HL-60 (cell line): ENCODE results near the gene NAGLU.

Experiments
- POLR2AphosphoS5 ChIP-seq: IDR thresholded peaks from 2 replicates; pipeline ENCODE4 v1.6.1; 2012; ENCODE audit warnings: low read depth
- TF ChIP-seq, protein P1 (sequence below): IDR thresholded peaks from one replicate; pipeline ENCODE4 v1.5.1; 2011; ENCODE audit warnings: low read length, control low read depth, inconsistent platforms; ENCODE audit not compliant: insufficient read depth
- TF ChIP-seq, protein P2 (sequence below): IDR thresholded peaks from 2 replicates; pipeline ENCODE4 v1.6.1; 2012; ENCODE audit warnings: low read depth; ENCODE audit not compliant: insufficient replicate concordance

DNA sequence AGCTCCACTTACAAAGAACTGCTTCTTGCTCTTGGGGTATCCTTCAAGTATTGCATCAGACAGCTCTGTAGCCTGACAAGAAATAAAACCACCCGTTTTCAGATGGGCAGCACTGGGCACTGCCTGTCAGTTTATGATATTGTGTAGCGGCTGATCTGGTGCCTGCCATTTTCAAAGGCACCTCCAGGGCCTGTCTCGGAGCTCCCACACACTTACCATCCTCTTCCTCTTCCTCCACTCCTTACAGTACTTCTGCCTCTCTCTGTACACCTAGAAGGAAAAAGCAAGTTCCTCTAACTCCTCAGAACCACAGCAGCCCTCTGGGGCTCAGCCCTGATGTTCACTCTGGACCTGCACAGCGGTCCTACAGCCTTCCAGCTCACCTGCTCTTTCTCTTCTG is 37.1 kb downstream of the NAGLU start:
- no peak for TF ChIP-seq POLR2AphosphoS5
- TF ChIP-seq, protein P1, sequence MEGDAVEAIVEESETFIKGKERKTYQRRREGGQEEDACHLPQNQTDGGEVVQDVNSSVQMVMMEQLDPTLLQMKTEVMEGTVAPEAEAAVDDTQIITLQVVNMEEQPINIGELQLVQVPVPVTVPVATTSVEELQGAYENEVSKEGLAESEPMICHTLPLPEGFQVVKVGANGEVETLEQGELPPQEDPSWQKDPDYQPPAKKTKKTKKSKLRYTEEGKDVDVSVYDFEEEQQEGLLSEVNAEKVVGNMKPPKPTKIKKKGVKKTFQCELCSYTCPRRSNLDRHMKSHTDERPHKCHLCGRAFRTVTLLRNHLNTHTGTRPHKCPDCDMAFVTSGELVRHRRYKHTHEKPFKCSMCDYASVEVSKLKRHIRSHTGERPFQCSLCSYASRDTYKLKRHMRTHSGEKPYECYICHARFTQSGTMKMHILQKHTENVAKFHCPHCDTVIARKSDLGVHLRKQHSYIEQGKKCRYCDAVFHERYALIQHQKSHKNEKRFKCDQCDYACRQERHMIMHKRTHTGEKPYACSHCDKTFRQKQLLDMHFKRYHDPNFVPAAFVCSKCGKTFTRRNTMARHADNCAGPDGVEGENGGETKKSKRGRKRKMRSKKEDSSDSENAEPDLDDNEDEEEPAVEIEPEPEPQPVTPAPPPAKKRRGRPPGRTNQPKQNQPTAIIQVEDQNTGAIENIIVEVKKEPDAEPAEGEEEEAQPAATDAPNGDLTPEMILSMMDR = no peak
- TF ChIP-seq, protein P2, sequence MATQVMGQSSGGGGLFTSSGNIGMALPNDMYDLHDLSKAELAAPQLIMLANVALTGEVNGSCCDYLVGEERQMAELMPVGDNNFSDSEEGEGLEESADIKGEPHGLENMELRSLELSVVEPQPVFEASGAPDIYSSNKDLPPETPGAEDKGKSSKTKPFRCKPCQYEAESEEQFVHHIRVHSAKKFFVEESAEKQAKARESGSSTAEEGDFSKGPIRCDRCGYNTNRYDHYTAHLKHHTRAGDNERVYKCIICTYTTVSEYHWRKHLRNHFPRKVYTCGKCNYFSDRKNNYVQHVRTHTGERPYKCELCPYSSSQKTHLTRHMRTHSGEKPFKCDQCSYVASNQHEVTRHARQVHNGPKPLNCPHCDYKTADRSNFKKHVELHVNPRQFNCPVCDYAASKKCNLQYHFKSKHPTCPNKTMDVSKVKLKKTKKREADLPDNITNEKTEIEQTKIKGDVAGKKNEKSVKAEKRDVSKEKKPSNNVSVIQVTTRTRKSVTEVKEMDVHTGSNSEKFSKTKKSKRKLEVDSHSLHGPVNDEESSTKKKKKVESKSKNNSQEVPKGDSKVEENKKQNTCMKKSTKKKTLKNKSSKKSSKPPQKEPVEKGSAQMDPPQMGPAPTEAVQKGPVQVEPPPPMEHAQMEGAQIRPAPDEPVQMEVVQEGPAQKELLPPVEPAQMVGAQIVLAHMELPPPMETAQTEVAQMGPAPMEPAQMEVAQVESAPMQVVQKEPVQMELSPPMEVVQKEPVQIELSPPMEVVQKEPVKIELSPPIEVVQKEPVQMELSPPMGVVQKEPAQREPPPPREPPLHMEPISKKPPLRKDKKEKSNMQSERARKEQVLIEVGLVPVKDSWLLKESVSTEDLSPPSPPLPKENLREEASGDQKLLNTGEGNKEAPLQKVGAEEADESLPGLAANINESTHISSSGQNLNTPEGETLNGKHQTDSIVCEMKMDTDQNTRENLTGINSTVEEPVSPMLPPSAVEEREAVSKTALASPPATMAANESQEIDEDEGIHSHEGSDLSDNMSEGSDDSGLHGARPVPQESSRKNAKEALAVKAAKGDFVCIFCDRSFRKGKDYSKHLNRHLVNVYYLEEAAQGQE = no peak
